HG02885 (cell line): ENCODE data around the gene CD44.

Experiments
- ATAC-seq: cut with Tn5 transposase; IDR thresholded peaks from one replicate; pipeline ENCODE4 v1.9.1; 2021; ENCODE audit warnings: mild to moderate bottlenecking; ENCODE audit not compliant: unreplicated experiment, poor library complexity

CD44 gene

GRCh38 chr11:35136311-35136710, 2.7 kb upstream of the CD44 start:
- no peak for ATAC-seq

- ATAC-seq: no peak
Observed at GRCh38 chr11:35138058-35138457, 913 bp upstream of the CD44 start.

GRCh38 chr11:35138606-35138942, 397 bp upstream of the CD44 start:
- no peak for ATAC-seq

- ATAC-seq: no peak
Observed at GRCh38 chr11:35139722-35140282, 831 bp downstream of the CD44 start.

GRCh38 chr11:35141071-35141470, 2.1 kb downstream of the CD44 start:
- no peak for ATAC-seq

GRCh38 chr11:35141571-35141971, 2.6 kb downstream of the CD44 start:
- ATAC-seq: no peak

GRCh38 chr11:35142481-35143075, 3.6 kb downstream of the CD44 start:
- ATAC-seq: no peak

- no peak for ATAC-seq
Observed at GRCh38 chr11:35143297-35144135, 4.5 kb downstream of the CD44 start.

- peak; percentile 48 for ATAC-seq
Observed at GRCh38 chr11:35144136-35144741, 5.3 kb downstream of the CD44 start.

GRCh38 chr11:35144806-35145205, 5.8 kb downstream of the CD44 start:
- no peak for ATAC-seq

- peak; percentile 70 for ATAC-seq
Observed at GRCh38 chr11:35145271-35145670, 6.3 kb downstream of the CD44 start.

- peak; percentile 42 for ATAC-seq
Observed at GRCh38 chr11:35146074-35146521, 7.1 kb downstream of the CD44 start.

- no peak for ATAC-seq
Observed at GRCh38 chr11:35146711-35147110, 7.7 kb downstream of the CD44 start.

- ATAC-seq: no peak
Observed at GRCh38 chr11:35147235-35147634, 8.3 kb downstream of the CD44 start.

GRCh38 chr11:35148163-35148837, 9.3 kb downstream of the CD44 start:
- no peak for ATAC-seq

GRCh38 chr11:35150454-35150853, 11.5 kb downstream of the CD44 start:
- no peak for ATAC-seq

- ATAC-seq: no peak
Observed at GRCh38 chr11:35151241-35151640, 12.3 kb downstream of the CD44 start.

- ATAC-seq: no peak
Observed at GRCh38 chr11:35151683-35152280, 12.8 kb downstream of the CD44 start.

GRCh38 chr11:35152575-35152974, 13.6 kb downstream of the CD44 start:
- ATAC-seq: no peak

GRCh38 chr11:35153280-35153679, 14.3 kb downstream of the CD44 start:
- ATAC-seq: no peak
